Choroid plexus epithelial cell (primary cell): ENCODE measurements around the gene ARL3.
"Not testable (repeated sequence)": the region's sequence is repeated elsewhere in the genome, so short reads cannot be mapped to it uniquely, and the experiment has no call there.

ENCODE experiments used
- DNase-seq: peaks from one replicate; pipeline ENCODE4 v3.0.0-alpha.2; 2010; ENCODE audit warnings: low read depth
- H3K4me3 ChIP-seq: 2 replicates; pipeline ENCODE4 v1.5.1; 2011; ENCODE audit warnings: low read depth, mild to moderate bottlenecking, control low read depth, low read length, moderate library complexity
- CTCF ChIP-seq: conservative IDR thresholded peaks from 2 replicates; pipeline ENCODE4 v1.5.1; 2011; ENCODE audit warnings: low read depth, mild to moderate bottlenecking, control low read depth, inconsistent platforms, low read length, moderate library complexity

Gene ARL3

GRCh38 chr10:102668326-102669107 lies 45.7 kb downstream of the ARL3 start:
- no peak overlapping the region for H3K4me3 ChIP-seq
- TF ChIP-seq CTCF, result no peak
- no peak for DNase-seq

- DNase-seq, result not testable (repeated sequence)
These were observed 46.8 kb downstream of the ARL3 start for GRCh38 chr10:102667411-102667810.

GRCh38 chr10:102665904-102666509 lies 48.2 kb downstream of the ARL3 start:
- no peak for DNase-seq
- H3K4me3 ChIP-seq, result no peak overlapping the region
- no peak for TF ChIP-seq CTCF

More at GRCh38 chr10:102667411-102667810, 46.8 kb downstream of the ARL3 start:
- H3K4me3 ChIP-seq, result not testable (repeated sequence)

DNA sequence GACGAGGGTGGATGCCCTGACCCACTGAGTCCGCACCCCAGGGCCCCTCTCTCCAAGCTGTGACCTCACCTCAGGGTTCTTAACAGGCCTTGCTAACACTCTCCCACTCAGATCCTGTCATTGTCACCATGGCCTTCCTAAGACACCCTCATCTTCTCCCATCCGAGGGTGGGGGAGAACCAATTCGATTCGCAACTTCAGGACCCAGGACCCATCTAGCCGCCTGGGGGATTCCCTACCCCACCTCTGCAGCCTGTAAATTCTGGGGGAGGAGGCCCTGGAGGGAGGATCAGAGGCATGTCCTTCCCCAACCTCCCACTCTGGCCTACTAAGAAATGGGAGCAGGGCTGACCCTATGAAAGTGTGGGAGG lies 52.6 kb downstream of the ARL3 start:
- no peak overlapping the region for H3K4me3 ChIP-seq
- no peak for TF ChIP-seq CTCF

DNA sequence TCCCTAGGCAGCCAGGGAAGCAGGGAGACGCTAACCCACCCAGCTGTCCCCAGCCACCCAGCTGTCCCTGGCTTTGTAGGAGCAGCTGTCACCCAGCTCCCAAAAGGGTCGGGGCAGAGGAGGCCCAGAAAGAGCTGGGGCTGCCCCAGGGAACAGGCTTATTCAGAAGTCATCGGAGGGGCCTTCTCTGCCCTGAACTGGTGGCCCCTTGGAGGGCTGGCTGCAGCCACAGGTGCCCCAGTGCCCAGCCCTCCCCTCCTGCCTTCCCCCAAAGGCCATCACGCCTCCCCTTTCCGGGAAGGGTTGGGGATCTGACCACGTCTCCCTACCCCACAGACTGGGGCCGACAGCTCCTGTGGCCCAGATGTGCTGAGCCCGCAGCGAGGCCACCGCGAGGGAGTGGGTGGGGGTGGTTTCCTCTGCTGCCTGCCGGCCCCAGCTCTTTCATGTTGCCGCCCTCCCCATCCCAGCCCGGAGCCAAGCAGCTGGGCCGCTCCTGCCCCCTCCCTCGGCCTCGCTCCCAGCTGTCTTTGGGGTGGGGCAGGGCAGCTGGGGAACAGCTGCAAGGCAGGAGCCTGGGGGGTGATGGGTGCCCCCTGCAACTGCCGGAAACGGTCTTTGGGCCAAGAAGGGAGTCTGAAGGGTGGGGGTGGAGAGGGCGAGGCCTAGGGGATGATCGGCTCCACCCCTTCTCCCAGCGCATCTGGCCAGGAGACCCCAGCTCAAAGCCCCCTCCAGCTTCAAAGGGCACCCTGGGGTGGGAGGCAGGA lies 53.1 kb downstream of the ARL3 start:
- TF ChIP-seq CTCF, result no peak
- peak; percentile 65 for DNase-seq
- no peak overlapping the region for H3K4me3 ChIP-seq

More for the DNA sequence above, 52.6 kb downstream of the ARL3 start:
- no peak for DNase-seq

GRCh38 chr10:102658802-102659201 lies 55.4 kb downstream of the ARL3 start:
- no peak for DNase-seq
- H3K4me3 ChIP-seq, result no peak overlapping the region
- no peak for TF ChIP-seq CTCF

DNA sequence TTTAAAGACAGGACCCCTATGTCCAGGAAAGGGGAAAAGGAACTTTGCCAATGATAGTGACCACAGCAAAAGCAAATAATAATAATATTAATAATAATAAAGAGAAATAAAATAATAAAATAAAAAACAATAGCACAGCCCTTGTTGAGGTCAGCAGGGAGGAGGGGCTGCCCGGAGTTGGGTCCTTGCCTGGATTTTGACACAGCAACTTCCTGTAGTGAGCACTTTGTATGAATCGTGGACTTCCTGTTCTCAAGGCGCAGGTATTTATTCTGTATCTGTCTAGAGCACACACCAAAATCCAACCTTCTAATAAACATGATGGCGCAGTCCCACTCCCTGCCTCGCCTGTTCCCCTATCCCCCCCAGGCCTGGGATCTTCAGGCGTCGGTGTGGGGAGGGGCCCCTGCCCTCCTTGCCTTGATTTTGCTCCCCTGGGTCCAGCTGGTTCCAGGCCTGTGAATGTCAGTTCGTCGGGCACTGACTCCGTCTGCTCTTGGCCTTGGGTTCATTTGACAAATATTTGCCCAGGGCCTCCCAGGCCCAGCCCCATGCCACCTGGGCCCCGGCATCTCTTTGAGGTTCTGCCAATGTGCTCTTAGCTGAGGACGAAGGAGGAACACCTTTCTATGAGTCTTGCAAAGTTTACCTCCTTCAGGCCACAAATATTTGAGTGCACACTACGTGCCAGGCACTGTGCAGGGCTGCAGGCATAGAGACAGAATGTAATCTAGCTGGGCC lies 56.0 kb downstream of the ARL3 start:
- peak; percentile 79 for DNase-seq
- H3K4me3 ChIP-seq, result no peak overlapping the region
- no peak for TF ChIP-seq CTCF
